UCSD-AML1 (cell line): Measurements from ENCODE around the gene IL5RA.

Experiments used
- DNase-seq: peaks from one replicate; lab custom pipeline; 2025; ENCODE audit not compliant: unreplicated experiment; lab: John Stamatoyannopoulos, UW

IL5RA gene, protein sequence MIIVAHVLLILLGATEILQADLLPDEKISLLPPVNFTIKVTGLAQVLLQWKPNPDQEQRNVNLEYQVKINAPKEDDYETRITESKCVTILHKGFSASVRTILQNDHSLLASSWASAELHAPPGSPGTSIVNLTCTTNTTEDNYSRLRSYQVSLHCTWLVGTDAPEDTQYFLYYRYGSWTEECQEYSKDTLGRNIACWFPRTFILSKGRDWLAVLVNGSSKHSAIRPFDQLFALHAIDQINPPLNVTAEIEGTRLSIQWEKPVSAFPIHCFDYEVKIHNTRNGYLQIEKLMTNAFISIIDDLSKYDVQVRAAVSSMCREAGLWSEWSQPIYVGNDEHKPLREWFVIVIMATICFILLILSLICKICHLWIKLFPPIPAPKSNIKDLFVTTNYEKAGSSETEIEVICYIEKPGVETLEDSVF

DNA sequence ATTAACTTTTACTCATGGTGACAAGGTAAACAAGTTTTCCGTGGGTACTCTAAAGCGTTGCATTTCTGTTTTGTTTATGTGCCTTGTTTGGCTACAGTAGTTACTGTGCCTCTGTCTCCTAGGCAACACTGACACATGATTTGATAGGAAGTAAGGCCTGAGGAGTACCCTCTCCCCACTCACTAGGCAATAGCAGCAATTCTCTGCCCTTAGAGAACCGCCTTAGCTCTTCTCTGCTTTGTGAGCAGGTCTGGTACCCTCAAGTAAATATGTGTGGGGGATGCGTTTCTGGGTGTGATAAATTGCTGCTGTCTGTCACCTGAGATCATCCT, at the start of gene IL5RA:
IL5RA (minus strand) TSS at position 76 of the 332 bp plus-strand sequence. CDS start 5,390 bp downstream, outside the sequence.
- no peak for DNase-seq

DNA sequence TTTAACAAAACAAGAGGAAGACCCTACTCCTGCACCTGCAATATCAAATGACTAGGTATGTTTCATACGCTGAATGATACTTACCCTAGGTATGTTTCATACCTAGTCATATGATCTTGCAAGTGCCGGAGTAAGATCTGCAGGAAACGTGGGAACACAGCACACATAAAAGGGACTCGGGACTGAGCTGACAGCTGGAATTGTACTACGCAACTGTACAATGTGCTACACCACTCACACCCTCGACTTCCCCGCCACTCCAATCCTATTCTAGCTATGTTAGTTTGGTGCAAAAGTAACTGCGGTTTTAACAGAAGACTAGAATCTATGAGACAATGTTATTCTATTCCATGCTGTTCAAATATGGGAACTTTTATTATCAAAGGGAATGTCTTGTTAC, 47.3 kb upstream of the IL5RA start:
- DNase-seq: no peak

DNA sequence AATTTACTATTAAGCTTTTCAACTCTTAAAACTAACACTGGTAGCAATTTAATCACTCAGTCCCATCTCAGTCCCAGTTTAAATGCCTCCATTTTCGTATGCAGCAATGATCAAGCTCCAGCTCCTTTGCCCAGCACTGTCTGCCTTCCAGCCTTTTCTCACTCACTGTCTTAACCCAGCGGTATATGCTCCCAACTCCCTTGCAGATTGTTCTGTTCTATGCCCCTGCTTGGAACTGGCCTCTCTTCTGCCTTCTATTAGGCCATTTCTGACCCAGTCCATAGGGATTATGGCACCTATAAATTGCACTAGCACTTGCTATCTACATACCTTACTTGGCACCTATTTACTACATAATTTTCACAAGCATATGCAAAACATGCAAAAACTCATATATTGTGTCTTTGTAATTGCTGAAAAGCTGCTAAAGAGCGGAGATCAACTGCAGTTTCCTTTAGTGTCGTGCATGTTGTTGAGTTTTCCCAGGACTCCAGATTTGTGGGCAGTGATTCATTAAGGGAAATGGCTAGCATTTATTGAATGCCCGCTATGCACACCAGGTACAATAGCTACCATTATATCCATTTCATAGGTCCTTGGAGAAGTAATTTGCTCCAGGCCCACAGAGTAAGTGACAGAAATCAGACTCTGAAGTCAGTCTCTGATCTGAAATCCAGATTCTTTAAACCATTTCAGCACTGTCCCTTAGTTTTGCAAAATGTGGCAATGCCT, 44.9 kb upstream of the IL5RA start:
- no peak for DNase-seq

DNA sequence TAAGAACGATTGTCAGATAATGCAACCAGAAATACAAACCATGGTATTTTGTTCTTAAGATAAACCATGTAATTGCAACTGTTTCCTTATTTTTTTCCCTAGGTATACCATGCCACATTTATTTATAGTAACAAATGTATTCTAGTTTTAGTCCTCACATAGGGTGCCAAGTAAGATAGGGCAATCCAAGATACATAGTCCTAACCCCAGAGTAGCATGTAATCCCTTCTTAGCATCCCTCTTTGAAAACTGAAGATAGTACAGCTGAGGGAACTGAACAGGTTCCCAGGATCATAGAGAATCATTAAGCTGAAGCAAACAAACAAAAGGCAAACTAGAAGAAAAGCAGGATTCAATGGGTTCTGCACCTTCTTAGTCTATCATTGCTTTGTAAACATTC, 41.3 kb upstream of the IL5RA start:
- DNase-seq: no peak

DNA sequence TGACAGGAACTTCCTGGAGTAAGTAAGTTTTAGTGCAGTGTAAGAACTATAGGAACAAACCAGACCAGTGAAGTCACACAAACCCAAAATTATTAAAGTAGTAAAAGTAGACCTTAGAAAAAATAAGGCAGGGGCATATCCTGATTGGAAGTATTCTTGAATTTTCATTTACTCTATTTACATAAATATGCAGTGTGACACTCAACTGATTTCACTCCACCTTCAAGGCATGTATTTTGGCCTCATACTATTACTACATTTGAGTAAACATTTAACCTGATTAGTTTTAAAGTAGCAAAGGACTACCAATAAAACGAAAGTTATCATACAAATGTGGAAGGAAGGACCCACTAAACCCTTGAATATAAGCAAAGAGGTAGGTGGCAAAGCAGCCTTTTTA, 39.4 kb upstream of the IL5RA start:
- DNase-seq: no peak

DNA sequence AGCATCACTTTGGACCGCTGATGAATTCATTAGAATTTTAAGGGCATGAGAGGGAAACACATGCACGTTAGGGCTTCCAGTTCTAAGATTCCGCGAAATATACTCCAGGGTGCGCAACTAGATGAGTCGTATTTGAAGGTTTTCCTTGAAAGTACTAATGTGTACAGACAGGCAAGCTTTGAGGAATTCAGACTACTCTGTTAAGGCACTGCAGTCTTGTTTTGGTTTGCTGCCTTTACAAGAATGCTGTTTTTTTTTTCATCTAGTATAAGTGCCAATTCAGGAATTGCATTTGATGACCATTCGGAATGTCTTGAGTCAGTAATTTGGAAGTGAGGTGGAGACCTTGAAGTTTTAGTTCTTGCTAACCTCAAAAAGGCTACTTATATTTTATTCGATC, 35.7 kb upstream of the IL5RA start:
- no peak for DNase-seq

DNA sequence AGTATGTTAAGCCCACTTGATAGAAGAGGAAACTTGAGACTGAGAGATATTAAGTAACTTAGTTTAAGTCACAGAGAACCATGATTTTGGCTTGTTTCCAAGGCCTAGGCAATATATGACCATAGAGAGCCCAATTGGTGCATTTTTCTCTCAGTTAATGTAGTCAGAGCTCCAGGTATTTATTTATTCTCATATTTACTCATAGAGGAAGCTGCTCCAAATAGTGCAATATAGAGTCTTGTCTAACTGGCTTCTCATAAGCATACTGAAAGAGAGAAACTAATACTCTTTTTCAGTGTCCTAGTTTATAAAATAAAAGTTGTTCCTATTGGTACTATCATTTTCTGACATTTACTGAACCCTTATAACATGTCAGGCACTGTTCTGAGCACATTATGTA, 31.8 kb upstream of the IL5RA start:
- no peak for DNase-seq

DNA sequence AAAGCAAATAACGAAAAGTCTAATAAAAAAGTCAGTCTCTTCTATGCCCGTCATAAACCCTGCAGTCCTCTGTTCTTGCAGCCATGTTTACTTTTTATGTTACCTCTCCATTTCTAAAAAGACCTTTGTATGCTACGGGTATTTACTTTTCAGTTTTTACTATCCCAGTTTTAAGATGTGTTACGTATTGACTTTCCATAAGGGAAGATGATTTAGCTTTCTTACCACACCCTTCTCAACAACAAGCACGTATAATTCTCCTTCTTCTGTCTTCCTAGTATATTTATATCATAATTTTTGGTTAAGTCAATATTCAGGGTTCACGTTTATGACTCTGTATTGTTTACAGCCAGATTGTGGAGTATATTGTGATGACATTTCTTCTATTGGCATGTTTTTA, 27.4 kb upstream of the IL5RA start:
- DNase-seq: no peak

DNA sequence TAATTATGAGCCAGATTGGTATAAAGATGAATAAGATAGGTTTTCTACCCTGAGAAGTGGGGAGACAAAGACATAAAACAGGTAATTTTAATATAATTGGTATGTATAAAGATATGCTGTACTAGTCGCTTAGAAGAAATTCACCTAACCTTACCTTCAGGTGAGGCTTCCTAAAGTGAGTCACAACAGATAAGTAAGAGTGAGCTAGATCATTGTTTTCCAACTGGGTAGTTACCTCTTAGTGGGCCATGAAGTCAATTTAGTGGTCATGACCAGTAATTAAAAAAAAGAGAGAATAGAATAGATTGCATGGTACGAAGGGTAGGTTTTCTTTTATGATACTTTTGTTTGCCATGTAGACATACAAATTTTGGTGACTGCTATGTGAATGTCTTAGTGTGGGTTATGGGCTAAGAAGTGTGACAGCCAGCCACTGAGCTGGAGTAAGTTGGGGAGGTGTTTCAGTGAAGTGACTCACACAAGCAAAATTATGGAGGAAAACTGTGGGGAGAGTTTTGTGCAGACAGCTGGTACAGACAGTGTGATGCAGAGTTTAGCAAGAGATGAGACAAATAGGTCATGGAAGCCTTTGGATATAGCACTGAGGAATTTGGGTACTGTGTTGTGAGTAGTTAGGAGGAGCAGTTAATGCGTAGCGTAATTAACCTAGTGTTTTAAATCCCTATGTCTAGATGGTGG, 24.7 kb upstream of the IL5RA start:
- no peak for DNase-seq

DNA sequence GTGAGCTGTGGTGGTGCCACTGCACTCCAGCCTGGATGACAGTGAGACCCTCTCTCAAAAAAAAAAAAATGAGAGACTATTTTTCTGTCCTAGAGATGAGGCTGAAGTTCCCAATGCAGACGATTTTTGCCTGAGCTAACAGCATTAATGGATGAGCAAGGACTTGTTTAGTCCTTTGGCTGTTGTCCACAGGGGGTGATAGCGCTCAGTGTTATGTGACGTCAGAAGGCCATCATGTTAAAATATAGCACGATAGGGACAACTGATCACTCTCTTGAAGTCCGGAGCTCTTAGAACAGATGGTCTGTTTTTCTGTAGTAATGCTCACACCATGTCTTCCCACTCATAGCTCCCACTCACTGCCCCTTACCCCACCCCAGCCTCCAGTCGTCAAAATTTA, 23.3 kb upstream of the IL5RA start:
- no peak for DNase-seq

DNA sequence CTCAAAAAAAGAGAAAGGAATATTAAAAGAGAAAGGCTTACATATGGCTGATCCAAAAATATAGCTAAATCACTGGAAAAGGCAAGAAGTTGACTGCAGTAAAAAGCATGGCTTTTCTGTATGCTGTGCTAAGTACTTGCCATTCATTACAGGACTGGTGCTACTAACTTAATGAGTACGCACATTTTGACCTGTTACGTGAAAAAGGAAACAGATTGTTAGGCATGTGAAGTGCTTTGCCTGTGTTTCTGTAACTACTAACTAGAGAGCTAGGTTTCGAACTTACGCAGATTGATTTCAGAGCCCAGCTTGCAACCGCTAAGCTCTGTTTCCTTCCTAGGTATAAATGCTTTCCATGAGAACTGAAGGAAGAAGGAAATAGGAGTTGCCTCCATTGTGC, 19.4 kb upstream of the IL5RA start:
- DNase-seq: no peak

DNA sequence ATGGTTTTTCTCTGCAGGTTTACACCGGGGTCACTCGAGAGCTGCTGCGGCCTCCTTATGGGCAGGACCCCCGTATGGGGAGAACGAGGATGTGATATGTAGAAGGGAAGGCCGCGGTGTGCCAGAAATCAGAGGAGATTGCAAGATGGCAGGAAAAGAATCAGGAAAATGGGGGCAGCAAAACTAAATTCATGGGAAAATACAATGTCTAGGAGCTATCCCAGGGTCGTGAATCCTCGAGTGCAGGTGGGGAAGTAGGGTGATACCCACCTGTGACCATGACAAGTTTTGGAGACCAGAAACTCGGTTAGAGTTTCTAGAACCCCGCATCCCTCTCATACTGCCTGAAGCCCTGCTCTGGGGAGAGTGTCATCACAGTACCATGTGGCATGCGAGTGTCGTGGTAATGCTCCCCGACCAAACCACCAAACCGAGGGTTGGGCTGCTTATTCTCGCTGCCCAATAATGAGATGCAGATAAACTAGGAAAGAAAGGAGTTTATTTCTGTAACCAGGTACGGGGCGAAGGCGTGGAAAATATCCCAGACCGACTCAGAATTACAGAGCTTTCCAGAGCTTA, 17.3 kb upstream of the IL5RA start:
- no peak for DNase-seq

DNA sequence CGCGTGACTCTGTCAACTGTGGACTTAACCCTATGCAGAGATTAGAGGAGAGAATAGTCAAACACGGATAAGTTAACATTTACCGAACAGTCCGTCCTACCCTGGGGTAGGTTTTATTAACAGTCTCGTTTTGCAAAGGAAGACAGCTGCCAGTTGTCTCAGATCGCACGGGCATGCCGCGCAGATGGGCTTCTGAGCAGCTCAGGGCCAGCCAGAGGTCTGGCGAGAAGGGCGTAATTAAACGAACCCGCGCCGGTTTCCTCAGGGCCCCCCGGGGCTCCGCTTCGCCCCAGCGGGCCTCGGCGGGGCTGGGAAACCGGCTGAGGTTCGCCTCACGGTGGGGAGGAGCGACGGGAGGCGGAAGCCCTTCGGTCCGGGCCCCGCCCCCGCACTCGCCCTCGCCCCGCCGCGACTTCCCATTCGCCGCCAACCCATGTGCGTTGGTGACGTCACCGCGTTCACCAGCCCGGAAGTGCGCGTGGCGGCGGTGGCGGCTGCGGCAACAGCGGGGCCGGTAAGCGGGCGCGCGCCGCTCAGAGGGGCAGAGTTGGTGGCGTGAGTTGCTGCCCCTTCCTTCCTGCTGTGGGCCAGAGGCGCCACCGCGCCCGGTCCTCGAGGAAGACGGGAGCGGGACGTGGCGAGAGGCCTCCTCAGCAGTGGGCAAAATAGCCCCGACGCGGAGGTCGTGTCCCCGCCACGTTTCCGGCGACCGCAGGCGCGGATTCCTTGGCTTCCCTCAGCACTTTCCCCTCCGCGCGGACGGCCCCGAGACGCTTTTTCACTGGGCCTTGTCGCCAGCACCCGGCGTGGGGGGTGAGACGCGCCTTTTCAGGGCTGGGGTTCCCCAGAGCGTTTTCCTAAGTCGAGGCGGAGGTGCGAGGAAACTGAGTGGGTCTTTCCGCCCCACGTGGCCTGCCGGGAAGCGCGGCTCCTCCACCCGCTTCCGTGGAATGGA, 16.6 kb upstream of the IL5RA start, which contains the start of gene TRNT1:
TRNT1 (plus strand) TSS at position 464 of the 955 bp plus-strand sequence. CDS start 2,101 bp downstream, outside the sequence.
- DNase-seq: peak; percentile 92

DNA sequence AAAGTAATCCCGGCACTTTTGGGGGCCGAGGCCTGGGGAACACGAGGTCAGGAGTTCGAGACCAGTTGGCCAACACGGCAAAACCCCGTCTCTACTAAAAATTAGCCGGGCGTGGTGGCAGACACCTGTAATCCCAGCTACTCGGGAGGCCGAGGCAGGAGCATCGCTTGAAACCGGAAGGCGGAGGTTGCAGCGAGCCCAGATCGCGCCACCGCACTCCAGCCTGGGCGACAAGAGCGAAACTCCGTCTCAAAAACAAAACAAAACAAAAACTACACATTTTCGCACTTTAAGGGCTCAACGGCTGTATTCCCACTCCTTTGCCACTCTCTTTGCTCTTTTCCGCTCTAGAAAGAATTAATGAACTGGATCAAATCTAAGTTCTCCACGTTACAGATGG, 15.8 kb upstream of the IL5RA start:
- no peak for DNase-seq

DNA sequence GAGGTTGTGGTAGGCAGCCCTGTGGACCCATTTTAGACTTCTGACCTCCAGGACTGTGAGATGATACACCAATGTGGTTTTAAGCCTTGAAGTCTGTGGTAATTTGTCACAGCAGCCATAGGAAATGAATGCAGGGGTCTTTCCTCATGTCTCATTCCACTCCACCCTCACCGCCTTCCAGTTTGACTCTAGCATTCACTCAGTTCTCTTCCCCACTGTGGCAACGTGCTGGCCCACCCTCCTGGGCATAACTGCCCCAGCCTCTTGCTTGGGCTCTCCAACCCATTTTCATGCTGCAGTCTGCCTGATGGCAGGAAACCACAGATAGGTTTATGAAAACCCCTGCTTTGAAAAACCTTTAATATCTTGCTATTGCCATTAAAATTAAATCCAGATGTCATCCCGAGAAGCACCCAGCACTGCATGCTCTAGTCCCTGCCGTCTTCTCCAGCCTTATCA, 9.2 kb upstream of the IL5RA start:
- DNase-seq: no peak

DNA sequence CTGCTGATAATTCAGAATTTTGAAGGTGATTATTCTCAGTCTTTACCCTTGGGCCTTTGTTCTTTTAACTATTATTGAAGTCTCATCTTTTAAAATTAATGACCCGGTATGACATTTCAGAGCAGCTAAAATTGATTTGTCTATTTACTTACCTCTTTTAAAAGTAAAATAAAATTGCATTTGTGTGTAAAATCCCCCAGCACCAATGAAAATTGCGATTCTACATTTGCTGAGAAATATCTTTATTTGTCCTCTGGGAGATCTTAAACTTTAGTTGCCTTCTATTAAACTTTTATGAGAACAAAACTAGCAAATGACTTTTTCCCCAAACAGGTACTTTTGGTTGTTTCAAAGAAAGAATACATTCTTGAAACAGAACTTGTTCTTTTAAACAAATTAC, 7.5 kb upstream of the IL5RA start:
- no peak for DNase-seq

DNA sequence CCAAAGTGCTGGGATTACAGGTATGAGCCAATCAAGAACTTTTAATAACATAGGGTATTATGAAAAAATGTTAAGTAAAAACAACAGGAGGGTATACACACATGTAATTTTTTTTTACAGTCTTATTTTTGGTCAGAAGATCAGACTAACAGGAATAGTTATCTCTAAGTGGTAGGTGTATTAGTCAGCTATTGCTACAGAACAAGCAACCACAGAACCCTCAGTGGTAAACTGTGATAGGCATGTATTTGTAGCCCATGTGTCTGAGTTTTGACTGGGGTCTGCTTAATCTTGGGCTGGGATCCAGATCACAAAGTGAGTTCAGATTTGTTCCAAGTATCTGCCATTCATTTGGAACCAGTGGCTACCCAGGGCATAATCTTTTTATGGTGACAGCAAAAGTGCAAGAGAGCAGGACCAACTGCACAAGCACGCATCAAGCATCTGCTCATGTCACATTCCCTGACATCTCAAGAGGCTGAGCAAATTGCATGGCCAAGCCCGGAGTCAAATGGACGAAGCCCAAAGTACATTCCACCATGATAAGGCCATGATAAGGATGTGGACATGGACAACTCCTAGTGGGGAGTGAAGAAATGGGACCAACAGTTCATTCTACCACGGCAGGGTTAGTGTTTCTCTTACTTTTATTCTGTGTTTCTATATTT, 3.0 kb upstream of the IL5RA start:
- no peak for DNase-seq

DNA sequence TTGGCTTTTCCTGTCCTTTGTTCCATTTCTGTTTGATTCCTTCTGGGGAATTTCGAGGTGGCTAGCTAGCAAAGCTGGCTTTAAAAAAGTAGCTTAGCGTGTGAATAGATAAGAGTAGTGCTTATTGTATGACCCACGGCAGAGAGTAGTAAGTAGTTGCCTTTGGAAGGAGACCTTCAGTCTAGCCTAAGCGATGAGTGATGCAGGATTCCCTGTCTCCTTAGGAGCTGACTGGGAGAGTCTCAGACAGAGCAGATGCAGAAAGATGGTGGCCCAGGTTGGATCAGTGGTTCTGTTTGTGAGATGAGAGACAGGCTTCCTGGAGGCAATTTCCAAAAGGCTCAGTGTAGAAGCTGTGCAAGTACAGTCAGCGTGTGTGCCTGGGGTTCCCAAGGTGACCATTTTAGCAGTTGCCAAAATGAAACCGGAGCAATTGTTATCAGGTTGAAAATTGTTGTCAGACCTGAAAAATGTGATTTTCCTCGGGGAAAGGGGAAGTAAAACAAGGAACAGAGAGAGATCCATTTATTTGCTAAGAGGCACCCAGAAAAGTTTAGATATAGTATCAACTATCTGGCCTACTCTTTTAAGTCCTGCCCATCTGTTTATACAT, 681 bp upstream of the IL5RA start:
- no peak for DNase-seq
